Fibroblast of skin of left quadriceps (primary cell): Measurements from ENCODE around the gene SH2D5.

Source experiments
- DNase-seq, 2 experiments: peaks; one replicate each; pipeline ENCODE4 v3.0.0-alpha.2; 2013; ENCODE audit warnings: low read depth in 2 of 2

Gene SH2D5

DNA sequence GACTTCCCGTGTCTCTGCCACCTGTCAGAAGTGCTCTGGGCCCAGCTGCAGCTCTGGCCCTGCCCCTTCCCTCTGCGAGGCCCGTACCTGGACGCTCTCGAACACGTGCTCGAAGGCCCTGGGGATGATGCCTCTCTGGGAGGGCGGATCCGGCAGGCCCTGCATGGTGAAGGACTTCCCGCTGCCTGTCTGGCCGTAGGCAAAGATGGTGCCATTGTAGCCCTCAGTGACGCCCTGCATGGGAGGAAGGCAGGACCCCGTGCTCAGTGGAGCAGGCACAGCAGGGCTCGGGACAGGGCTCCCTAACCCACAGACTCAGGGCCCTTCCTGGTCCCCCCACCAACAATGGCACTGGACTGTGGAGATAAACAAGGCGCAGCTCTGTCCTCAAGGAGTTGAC is 17.1 kb downstream of the SH2D5 start:
- no peak for DNase-seq

DNA sequence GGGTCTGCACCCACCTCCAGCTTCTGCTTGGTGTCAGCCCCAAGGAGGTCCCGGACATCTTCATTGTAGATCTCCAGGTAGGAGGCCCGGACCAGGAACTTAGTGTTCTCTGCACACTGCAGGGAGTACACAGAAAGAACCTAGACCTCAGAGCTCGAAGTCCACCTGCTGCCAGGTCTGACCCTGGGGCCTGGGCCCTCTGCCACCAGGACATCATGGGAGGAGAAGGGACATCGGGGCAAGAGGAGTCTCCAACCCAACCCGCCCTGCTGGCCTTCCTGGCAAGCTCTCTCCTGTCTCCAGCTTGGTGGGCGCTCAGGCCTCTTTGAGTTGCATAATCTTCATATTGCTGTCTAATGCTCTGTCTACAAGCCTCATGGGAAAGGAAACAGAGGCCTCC is 19.1 kb downstream of the SH2D5 start:
- no peak for DNase-seq

- no peak for DNase-seq
Measured at GRCh38 chr1:20712215-20712577, 20.3 kb downstream of the SH2D5 start.

DNA sequence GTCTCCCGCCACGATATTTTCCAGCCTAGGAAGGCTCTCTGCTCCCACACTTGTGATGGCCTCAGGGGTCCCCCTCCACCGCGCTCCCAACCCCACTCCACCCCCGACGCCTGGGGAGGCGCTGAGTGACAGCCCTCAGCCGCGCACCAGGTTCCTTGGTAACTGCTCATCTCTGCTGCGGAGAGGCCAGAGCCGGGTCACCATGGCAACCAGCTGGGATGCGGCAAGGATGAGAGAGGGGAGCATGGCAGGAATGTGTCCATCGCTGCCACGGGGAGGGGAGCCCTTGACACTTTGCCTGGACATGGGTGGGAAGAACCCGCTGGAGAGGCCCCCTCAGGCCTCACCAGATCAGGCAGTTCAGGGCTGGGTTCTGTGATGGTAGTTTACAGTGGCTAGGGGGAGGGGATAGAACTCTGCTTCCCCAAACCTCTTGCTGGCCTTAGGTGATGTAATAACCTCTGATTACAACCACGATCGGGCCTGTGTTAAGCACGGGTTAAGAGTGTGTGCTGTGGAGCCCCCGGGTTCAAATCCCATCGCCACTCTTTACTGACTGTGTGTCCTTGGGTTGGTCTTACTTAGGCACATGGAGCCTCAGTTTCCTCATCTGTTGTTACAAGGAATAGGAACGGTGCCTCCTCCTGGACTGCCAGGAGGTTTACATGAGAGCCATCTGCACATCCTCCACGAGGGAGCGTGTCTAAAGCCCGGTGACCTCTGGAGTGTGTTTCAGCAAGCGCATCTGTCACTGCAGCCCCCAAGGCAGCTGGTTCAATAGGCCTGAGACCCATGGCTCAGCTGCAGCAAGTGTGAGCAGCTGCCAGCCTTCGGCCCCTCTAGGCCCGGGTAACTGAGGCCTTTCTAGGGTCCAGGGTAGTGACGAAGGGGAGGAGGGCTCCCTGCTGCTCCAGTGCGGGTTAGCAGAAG is 21.0 kb downstream of the SH2D5 start:
- no peak for DNase-seq

DNA sequence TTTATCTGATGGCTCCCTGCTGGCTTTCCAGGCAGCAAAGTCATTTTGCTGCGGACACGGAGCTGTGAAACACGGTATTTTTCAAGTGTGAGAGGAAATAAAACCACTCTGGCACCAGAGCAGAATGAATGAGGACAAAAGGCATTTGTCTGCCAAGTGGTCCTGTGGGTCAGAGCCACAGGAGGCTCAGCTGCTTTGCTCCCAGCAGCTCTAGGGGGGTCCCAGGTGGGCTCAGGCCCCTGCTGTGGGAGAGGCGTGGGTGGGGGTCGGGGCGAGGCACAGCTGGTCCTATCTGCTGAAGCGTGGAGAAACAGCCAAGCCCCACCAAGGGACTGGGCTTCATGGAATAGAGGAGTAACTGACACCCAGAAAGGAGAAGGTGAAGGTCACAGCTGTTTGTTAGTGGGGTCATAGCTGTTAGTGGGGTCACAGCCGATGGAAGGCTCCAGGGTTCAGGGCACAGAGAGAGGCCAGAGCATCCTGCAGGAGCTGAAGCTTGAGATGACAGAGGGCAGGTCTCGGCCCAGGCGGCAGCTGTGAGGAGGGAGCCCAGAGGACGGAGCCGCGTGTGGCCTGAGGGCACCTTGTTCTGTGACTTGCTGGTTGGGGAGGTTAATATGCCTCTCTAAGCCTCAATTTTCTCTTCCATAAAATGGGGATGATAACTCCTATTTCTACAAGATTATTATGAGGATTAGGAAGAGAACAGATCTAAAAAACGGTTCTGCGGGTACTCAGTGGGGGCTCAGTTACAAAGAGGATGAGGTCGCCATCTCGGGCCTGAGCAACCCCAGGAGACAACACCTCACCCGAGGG is 21.8 kb downstream of the SH2D5 start:
- no peak for DNase-seq

DNA sequence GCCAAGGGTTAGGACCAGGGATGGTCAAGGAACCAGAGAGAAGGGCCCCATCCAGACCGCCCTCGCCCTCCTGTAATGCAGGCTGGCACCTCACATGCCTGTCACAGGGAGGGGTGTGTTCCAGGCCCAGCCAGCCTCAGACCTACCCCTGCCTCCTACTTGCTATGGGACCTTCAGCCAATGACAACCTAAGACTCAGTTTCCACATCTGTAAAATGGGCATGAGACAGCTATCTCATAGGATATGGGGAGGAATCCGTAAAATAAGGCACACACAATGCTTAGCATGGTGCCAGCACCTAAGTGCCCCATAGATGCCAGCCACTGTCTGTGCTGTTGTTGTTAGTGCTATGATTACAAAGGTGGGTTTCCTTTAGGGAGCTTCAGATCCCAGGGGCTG is 22.6 kb downstream of the SH2D5 start:
- DNase-seq = no peak

- DNase-seq = no peak
Measured at GRCh38 chr1:20708891-20709290, 23.6 kb downstream of the SH2D5 start.

DNA sequence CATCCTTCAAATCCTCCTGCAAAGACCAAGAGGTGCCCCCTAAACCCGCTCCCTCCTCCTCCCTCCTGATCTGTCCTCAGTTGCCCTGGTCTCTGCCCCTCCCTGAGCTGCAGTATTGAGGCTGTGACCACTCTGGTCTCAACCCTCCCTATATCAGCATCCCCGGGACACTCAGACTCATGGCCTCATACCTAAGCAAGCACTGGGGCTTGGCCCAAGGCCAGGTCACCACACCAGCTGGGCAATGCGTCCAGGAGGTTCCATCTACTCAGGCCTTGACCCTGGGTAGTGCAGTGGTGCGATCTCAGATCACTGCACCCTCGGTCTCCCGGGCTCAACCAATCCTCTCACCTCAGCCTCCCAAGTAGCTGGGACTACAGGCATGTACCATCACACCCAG is 24.4 kb downstream of the SH2D5 start:
- DNase-seq = no peak

DNA sequence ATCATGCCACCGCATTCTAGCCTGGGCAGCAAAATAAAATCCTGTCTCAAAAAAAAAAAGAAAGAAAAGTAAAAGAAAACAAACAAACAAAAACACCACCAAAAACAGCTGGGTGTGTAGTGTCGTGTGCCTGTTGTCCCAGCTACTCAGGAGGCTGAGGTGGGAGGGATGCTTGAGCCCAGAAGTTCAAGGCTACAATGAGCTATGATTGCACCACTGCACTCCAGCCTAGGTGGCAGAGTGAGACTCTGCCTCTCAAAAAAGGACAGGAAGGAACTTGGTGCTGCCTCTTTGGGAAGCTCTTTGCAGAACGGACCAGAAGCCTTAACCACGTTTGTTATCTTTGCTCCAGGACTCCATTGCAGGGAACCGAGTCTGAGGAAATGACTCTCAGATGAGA is 25.7 kb downstream of the SH2D5 start:
- no peak for DNase-seq

- no peak for DNase-seq
Measured at GRCh38 chr1:20705203-20705755, 27.2 kb downstream of the SH2D5 start.

DNA sequence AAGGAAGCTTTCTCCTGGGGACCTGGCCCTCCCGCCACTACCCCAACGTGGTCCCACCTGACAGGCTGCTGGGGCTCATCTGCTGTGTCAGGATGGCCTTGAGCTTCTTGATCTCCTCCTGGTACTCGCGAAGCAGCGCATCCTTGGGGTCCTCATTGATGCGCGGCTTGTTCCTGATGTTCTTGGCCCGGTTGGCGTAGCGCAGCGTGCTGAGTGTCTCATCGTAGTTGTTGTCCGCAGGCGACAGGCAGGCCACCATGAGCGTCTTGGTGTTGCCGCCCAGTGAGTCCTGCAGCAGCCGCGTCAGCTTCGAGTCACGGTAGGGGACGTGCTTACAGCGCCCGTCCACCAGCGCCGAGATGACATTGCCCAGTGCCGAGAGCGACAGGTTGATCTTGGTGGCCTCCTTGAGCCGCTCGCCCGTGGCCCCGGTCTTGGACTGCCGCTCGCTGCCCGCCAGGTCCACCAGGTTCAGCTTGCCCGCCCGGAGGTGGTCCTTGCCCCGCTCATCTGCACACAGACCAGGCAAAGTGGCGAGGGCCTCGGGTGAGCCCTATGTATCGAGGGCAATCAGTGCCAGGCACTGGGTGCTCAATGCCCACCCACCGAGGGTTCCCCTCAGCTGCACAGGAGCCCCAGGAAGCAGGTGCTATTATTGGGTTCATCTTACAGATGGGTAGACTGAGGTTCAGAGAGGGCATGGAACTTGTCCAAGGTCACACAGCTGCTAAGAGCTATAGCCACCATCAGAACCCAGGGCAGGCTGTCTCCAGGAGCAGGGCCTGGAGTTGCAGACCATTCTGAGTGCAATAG is 27.9 kb downstream of the SH2D5 start:
- DNase-seq = no peak

DNA sequence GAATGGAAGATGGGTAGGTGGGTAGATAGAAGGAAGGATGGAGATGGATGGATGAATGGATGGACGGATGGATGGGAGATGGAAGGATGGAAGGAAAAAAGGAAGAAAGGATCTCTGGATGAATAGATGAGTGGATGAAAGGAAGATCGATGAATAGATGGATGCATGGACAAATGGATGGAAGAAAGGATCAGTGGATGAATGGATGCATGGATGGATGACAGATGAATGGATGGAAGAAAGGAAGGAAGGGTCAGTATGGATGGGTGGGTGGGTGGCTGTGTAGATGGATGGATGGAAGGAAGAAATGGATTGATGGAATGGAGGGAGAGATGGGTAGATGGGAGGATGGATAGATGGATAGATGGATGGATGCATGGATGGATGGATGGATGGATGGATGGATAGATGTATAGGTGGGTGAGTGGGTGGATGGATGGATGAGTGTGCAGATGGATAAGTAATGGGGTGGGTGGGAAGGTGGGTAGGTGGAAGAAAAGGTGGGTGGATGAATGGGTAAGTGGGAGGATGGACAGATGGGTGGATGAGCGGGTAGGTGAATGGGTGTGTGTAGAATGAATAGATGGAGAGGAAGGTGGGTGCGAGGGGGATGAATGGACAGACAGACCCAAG is 29.3 kb downstream of the SH2D5 start:
- no peak for DNase-seq

DNA sequence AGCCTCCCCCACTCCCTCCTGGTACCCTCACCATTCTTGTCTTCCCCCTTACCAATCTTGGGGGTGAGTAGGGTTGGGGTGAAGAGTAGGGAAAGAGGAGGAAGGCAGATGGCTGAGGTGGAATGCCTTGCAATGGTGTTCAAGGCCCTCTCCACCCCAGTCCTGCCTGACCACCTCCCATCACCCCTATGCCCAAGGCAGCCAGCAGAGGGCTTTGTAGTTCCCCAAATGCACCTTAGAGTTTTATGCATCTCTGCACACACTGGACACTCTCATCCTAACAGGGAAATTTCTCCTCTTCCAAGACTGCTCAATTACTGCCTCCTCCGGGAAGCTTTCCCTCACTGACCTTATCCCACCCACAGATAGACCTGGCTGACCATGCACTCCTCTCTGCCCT is 30.1 kb downstream of the SH2D5 start:
- no peak for DNase-seq

DNA sequence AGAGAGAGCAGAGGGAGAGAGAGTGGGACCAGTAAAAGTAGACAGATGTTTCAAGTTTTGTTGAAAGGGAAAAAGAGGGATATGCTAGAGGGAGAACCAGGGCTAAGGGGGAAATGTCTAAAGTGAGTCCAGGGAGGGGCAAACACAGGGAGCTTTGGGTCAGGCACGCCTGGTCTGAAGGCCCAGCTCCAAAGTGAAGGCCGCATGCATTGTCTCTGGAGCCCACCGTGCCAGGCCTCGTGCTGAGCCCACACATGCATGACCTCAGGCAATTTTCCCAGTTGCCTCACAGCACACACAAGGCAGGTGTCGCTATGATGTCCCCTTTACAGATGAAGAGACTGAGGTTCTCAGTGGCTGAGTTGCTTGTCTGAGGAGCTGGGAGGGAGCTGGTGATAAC is 30.7 kb downstream of the SH2D5 start:
- no peak for DNase-seq

- no peak for DNase-seq
Measured at GRCh38 chr1:20701446-20701845, 31.1 kb downstream of the SH2D5 start.

DNA sequence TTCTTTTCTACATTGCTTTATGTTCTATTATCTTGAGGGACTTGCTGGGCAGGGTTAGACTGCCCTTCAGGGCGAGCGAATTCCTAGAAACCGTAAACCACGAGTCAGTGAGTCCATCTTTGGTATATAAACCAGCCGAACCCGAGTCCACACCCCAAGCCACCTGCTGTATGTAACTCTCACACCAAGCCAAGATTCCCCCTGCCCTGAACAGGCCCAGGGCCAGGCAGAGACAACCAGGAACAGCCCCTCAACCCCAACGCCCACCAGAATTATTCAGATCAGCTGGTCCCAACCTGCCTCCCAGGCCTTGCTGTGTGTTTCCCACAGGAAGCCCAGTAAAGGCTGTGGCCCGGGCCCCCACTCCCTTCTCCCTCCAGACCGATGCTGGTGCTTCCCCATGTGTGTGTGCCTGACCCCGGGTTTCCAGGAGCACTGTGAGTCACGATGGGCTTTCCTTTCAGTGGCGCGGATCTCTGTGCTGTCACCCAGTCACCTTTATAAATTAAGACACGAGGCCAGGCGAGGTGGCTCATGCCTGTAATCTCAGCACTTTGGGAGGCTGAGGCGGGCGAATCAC is 31.8 kb downstream of the SH2D5 start:
- no peak for DNase-seq

- DNase-seq = no peak
Measured at GRCh38 chr1:20699558-20699957, 32.9 kb downstream of the SH2D5 start.

GRCh38 chr1:20698195-20698910 is 34.1 kb downstream of the SH2D5 start:
- DNase-seq = peak; percentile 53 to 56

GRCh38 chr1:20697563-20697962 is 34.9 kb downstream of the SH2D5 start:
- no peak for DNase-seq
